Fibroblast of the conjunctiva (primary cell): ENCODE results near the gene PPP2R2B.

Experiments
- DNase-seq: peaks from one replicate; pipeline ENCODE4 v3.0.0-alpha.2; 2010; ENCODE audit warnings: low read depth

The PPP2R2B gene

GRCh38 chr5:146779211-146779869 is 99.2 kb downstream of the PPP2R2B start:
- DNase-seq = no peak

- no peak for DNase-seq
Measured at GRCh38 chr5:146778795-146779194, 99.8 kb downstream of the PPP2R2B start.

- no peak for DNase-seq
Measured at GRCh38 chr5:146778261-146778660, 100.3 kb downstream of the PPP2R2B start.

- DNase-seq = no peak
Measured at GRCh38 chr5:146772881-146773466, 105.6 kb downstream of the PPP2R2B start.

GRCh38 chr5:146770980-146771379 is 107.6 kb downstream of the PPP2R2B start:
- no peak for DNase-seq

GRCh38 chr5:146770546-146770945 is 108.0 kb downstream of the PPP2R2B start:
- no peak for DNase-seq

- DNase-seq = no peak
Measured at GRCh38 chr5:146767534-146767933, 111.0 kb downstream of the PPP2R2B start.

- DNase-seq = no peak
Measured at GRCh38 chr5:146766013-146766412, 112.5 kb downstream of the PPP2R2B start.

- DNase-seq = no peak
Measured at GRCh38 chr5:146765089-146765832, 113.3 kb downstream of the PPP2R2B start.

- DNase-seq = no peak
Measured at GRCh38 chr5:146762830-146763229, 115.7 kb downstream of the PPP2R2B start.

GRCh38 chr5:146761811-146762210 is 116.7 kb downstream of the PPP2R2B start:
- DNase-seq = no peak

- DNase-seq = no peak
Measured at GRCh38 chr5:146758938-146759337, 119.6 kb downstream of the PPP2R2B start.

GRCh38 chr5:146758076-146758475 is 120.5 kb downstream of the PPP2R2B start:
- DNase-seq = no peak

- DNase-seq = no peak
Measured at GRCh38 chr5:146756546-146756945, 122.0 kb downstream of the PPP2R2B start.

GRCh38 chr5:146755793-146756192 is 122.8 kb downstream of the PPP2R2B start:
- no peak for DNase-seq

GRCh38 chr5:146754621-146755020 is 123.9 kb downstream of the PPP2R2B start:
- DNase-seq = no peak

- DNase-seq = no peak
Measured at GRCh38 chr5:146753641-146754040, 124.9 kb downstream of the PPP2R2B start.

- DNase-seq = no peak
Measured at GRCh38 chr5:146751781-146752401, 126.7 kb downstream of the PPP2R2B start.

GRCh38 chr5:146751054-146751453 is 127.5 kb downstream of the PPP2R2B start:
- DNase-seq = no peak

GRCh38 chr5:146748533-146748932 is 130.0 kb downstream of the PPP2R2B start:
- no peak for DNase-seq

- no peak for DNase-seq
Measured at GRCh38 chr5:146745931-146746577, 132.5 kb downstream of the PPP2R2B start.

- no peak for DNase-seq
Measured at GRCh38 chr5:146744068-146744745, 134.3 kb downstream of the PPP2R2B start.
